Measurements from ENCODE around the gene TRIM62. TPM values are rescaled to one million over a fixed set of nuclear protein-coding genes. Genes with fewer than 3 reads are reported as not detected.

Gene TRIM62
- total RNA-seq, 1 experiment from 2014 or later, result 2.8 TPM

- Histone ChIP-seq H3K27ac (ENCODE audit: low read depth, low read length, poor library complexity, severe bottlenecking) (no peak overlapping the region), H3K4me3 (ENCODE audit: low read depth, low read length, poor library complexity, severe bottlenecking) (peak overlapping the region; percentile 56), H3K27me3 (replicated peaks; ENCODE audit: insufficient read depth, low read depth, low read length, poor library complexity) (no peaks in the 10 kb centered on the region), H3K36me3 (ENCODE audit: insufficient read depth, low read length, poor library complexity, severe bottlenecking) (no peaks in the 10 kb centered on the region), H3K9me3 (ENCODE audit: low read depth, low read length, poor library complexity, severe bottlenecking) (no peaks in the 10 kb centered on the region), H3K4me1 (ENCODE audit: insufficient read depth, low read length, poor library complexity, severe bottlenecking) (peaks cover 15% of the 10 kb centered on the region)
- peak; percentile 87 for DNase-seq (ENCODE audit: low spot score)
- POLR2A ChIA-PET (ENCODE audit: low non-redundant PET), result interaction anchor here (0.7 kb wide), 1 partner anchor 23 kb away, joined by 9 read pairs; no protein-coding TSS in a partner anchor
- BruUV-seq (replicated peaks), result no TSS peak
- intact Hi-C loops (cut with micrococcal nuclease; ENCODE audit: unreplicated experiment), result no loop called here
- CTCF ChIA-PET, result interaction anchor here (0.6 kb wide), 1 partner anchor 87 kb away, joined by 14 read pairs; no protein-coding TSS in a partner anchor
- TF ChIP-seq CTCF (conservative IDR thresholded peaks at IDR 0.05; ENCODE audit: low read depth, low read length) (no peak), EZH2 (IDR thresholded peaks at IDR 0.05; ENCODE audit: borderline replicate concordance, low read depth, low read length, poor library complexity, severe bottlenecking) (no peak)
Measured at GRCh38 chr1:33180226-33180910, 1.5 kb downstream of the TRIM62 start.

GRCh38 chr1:33178836-33179439 is 2.9 kb downstream of the TRIM62 start:
- DNase-seq (ENCODE audit: low spot score), result no peak
- TF ChIP-seq EZH2 (IDR thresholded peaks at IDR 0.05; ENCODE audit: borderline replicate concordance, low read depth, low read length, poor library complexity, severe bottlenecking) (no peak), CTCF (conservative IDR thresholded peaks at IDR 0.05; ENCODE audit: low read depth, low read length) (no peak)
- intact Hi-C loops (cut with micrococcal nuclease; ENCODE audit: unreplicated experiment), result no loop called here
- H3K27me3 ChIP-seq (replicated peaks; ENCODE audit: insufficient read depth, low read depth, low read length, poor library complexity), result no peaks in the 10 kb centered on the region
- no peak overlapping the region for H3K4me3 ChIP-seq (ENCODE audit: low read depth, low read length, poor library complexity, severe bottlenecking)
- H3K4me1 ChIP-seq (ENCODE audit: insufficient read depth, low read length, poor library complexity, severe bottlenecking), result peaks cover 15% of the 10 kb centered on the region
- CTCF ChIA-PET, result no interaction called here
- BruUV-seq (replicated peaks), result no TSS peak
- no peaks in the 10 kb centered on the region for H3K36me3 ChIP-seq (ENCODE audit: insufficient read depth, low read length, poor library complexity, severe bottlenecking)
- no peak overlapping the region for H3K27ac ChIP-seq (ENCODE audit: low read depth, low read length, poor library complexity, severe bottlenecking)
- POLR2A ChIA-PET (ENCODE audit: low non-redundant PET), result no interaction called here
- H3K9me3 ChIP-seq (ENCODE audit: low read depth, low read length, poor library complexity, severe bottlenecking), result no peaks in the 10 kb centered on the region

DNA sequence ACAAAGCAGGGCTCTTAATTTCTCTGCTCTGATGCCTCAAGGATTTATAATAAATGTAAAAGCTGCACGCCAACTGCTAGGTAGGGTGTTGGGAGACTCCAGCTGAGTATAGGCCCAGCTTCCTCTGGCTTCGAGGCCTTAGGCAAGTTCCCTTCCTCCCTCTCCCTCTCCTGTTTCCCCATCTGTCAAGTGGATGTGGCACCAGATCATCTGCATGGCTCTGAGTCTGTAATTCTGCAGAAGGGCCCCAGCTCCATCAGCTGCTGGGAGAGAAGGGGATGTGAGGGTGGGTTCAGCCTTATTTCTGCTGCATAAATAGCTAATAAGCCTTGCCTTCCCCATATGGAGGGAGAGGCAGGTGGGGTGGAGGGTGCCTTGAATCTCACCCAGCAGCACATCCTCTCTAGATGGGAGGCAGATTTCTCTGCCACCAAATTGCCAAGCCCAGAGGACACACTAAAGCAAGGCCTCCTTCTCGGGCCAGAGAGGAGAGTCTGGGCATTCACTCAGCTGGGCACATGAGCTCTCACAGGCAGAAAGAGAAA is 3.8 kb downstream of the TRIM62 start:
- BruUV-seq (replicated peaks), result no TSS peak
- Histone ChIP-seq H3K9me3 (ENCODE audit: low read depth, low read length, poor library complexity, severe bottlenecking) (no peaks in the 10 kb centered on the region), H3K4me1 (ENCODE audit: insufficient read depth, low read length, poor library complexity, severe bottlenecking) (peaks cover 15% of the 10 kb centered on the region), H3K4me3 (ENCODE audit: low read depth, low read length, poor library complexity, severe bottlenecking) (no peak overlapping the region), H3K27ac (ENCODE audit: low read depth, low read length, poor library complexity, severe bottlenecking) (no peak overlapping the region), H3K36me3 (ENCODE audit: insufficient read depth, low read length, poor library complexity, severe bottlenecking) (no peaks in the 10 kb centered on the region), H3K27me3 (replicated peaks; ENCODE audit: insufficient read depth, low read depth, low read length, poor library complexity) (no peaks in the 10 kb centered on the region)
- CTCF ChIA-PET, result no interaction called here
- POLR2A ChIA-PET (ENCODE audit: low non-redundant PET), result no interaction called here
- DNase-seq (ENCODE audit: low spot score), result no peak
- no peak for TF ChIP-seq CTCF (conservative IDR thresholded peaks at IDR 0.05; ENCODE audit: low read depth, low read length)
- intact Hi-C loops (cut with micrococcal nuclease; ENCODE audit: unreplicated experiment), result no loop called here

Measured in A673 (cell line).